ENCODE data around the gene TRAK2. TPM values are rescaled to one million over a fixed set of nuclear protein-coding genes. Genes with fewer than 3 reads are reported as not detected.
"Not testable (repeated sequence)": the region's sequence is repeated elsewhere in the genome, so short reads cannot be mapped to it uniquely, and the experiment has no call there.

The TRAK2 gene
- total RNA-seq, 1 donor from 2014 or later = 20.1 TPM

DNA sequence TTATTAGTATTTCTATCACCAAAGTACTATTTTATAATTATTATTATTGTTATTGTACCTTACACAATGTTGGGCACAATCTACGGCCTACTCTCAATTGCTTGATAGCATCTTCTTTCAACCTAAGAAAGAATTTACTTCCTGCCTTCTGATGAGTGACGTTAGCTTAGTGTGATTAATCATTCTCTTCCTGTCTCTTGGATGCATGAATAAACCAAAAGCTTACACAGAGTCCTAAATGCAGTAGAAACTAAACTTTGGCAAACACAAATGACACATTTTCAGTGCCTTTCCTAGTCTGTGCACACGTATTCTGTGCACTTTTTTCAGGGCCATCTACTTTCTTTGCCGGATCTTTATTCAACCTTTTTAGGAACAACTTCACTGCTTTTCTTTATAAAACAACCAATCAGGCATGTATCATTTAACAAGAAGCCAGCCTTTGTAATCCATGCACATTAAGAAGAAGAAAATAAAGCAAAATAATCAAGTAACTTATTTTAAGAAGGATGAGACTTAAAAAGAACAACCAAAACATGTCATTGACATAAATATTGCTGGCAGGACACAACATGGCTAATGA is 19.1 kb downstream of the TRAK2 start:
- intact Hi-C loops (cut with micrococcal nuclease) = no loop called here
- peak; percentile 75 for ATAC-seq (ENCODE audit: low read depth)
- Mint-ChIP-seq H3K4me3 (no peak overlapping the region), H3K27ac (peak overlapping the region; percentile 61), H3K4me1 (peaks cover 37% of the 10 kb centered on the region), H3K27me3 (no peaks in the 10 kb centered on the region), H3K9me3 (no peaks in the 10 kb centered on the region), H3K36me3 (ENCODE audit: low read depth) (peaks cover 16% of the 10 kb centered on the region)
- CTCF ChIA-PET = interaction anchor here (1.3 kb wide), 1 partner anchor 19 kb away, joined by 4 read pairs; the partner anchor contains the start of genes STRADB and TRAK2
- DNase-seq = no peak
- POLR2A ChIA-PET = no interaction called here
- TF ChIP-seq, protein P1, sequence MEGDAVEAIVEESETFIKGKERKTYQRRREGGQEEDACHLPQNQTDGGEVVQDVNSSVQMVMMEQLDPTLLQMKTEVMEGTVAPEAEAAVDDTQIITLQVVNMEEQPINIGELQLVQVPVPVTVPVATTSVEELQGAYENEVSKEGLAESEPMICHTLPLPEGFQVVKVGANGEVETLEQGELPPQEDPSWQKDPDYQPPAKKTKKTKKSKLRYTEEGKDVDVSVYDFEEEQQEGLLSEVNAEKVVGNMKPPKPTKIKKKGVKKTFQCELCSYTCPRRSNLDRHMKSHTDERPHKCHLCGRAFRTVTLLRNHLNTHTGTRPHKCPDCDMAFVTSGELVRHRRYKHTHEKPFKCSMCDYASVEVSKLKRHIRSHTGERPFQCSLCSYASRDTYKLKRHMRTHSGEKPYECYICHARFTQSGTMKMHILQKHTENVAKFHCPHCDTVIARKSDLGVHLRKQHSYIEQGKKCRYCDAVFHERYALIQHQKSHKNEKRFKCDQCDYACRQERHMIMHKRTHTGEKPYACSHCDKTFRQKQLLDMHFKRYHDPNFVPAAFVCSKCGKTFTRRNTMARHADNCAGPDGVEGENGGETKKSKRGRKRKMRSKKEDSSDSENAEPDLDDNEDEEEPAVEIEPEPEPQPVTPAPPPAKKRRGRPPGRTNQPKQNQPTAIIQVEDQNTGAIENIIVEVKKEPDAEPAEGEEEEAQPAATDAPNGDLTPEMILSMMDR (IDR thresholded peaks at IDR 0.05) = no peak

- Mint-ChIP-seq H3K36me3 (ENCODE audit: low read depth) (peaks cover 13% of the 10 kb centered on the region), H3K27me3 (no peaks in the 10 kb centered on the region), H3K4me1 (peaks cover 39% of the 10 kb centered on the region), H3K4me3 (no peak overlapping the region), H3K9me3 (no peaks in the 10 kb centered on the region), H3K27ac (no peak overlapping the region)
- CTCF ChIA-PET = no interaction called here
- ATAC-seq (ENCODE audit: low read depth) = no peak
- POLR2A ChIA-PET = no interaction called here
- no peak for DNase-seq
- TF ChIP-seq, protein P1 (IDR thresholded peaks at IDR 0.05) = no peak
- intact Hi-C loops (cut with micrococcal nuclease) = no loop called here
These were observed 20.4 kb downstream of the TRAK2 start for GRCh38 chr2:201430839-201431238.

DNA sequence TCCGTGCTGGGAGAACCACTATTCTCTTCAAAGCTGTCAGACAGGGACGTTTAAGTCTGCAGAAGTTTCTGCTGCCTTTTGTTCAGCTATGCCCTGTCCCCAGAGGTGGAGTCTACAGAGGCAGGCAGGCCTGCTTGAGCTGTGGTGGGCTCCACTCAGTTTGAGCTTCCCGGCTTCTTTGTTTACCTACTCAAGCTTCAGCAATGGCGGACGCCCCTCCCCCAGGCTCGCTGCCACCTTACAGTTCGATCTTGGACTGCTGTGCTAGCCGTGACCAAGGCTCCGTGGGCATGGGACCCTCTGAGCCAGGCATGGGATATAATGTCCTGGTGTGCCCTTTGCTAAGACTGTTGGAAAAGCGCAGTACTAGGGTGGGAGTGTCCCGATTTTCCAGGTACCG is 20.9 kb downstream of the TRAK2 start:
- H3K27me3 Mint-ChIP-seq; CTCF ChIA-PET; intact Hi-C loops (cut with micrococcal nuclease); POLR2A ChIA-PET; DNase-seq; H3K4me3 Mint-ChIP-seq; H3K27ac Mint-ChIP-seq; H3K9me3 Mint-ChIP-seq; ATAC-seq (ENCODE audit: low read depth): not testable (repeated sequence)
- Mint-ChIP-seq H3K36me3 (ENCODE audit: low read depth) (peaks cover 13% of the 10 kb centered on the region), H3K4me1 (peaks cover 44% of the 10 kb centered on the region)

GRCh38 chr2:201429835-201430234 is 21.4 kb downstream of the TRAK2 start:
- H3K27ac Mint-ChIP-seq; intact Hi-C loops (cut with micrococcal nuclease); H3K27me3 Mint-ChIP-seq; POLR2A ChIA-PET; DNase-seq; H3K9me3 Mint-ChIP-seq; CTCF ChIA-PET; H3K4me3 Mint-ChIP-seq; ATAC-seq (ENCODE audit: low read depth): not testable (repeated sequence)
- H3K4me1 Mint-ChIP-seq = peaks cover 44% of the 10 kb centered on the region
- peaks cover 13% of the 10 kb centered on the region for H3K36me3 Mint-ChIP-seq (ENCODE audit: low read depth)

- ATAC-seq (ENCODE audit: low read depth); DNase-seq; CTCF ChIA-PET; intact Hi-C loops (cut with micrococcal nuclease); H3K27ac Mint-ChIP-seq; H3K4me3 Mint-ChIP-seq; H3K9me3 Mint-ChIP-seq; H3K27me3 Mint-ChIP-seq; POLR2A ChIA-PET: not testable (repeated sequence)
- Mint-ChIP-seq H3K36me3 (ENCODE audit: low read depth) (peaks cover 11% of the 10 kb centered on the region), H3K4me1 (peaks cover 40% of the 10 kb centered on the region)
These were observed 22.9 kb downstream of the TRAK2 start for GRCh38 chr2:201428366-201428765.

DNA sequence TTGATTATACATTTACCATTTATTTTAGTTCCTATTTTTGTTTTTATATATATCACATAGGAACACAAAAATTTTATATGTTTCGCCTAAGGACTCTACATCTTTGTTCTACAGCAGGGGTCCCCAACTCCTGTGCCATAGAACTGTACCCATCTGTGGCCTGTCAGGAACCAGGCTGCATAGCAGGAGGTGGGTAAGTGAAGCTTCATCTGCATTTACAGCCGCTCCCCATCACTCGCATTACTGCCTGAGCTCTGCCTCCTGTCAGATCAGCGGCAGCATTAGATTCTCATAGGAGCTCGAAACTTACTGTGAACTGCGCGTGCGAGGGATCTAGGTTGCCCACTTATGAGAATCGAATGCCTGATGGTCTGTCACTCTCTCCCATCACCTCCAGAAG is 25.3 kb downstream of the TRAK2 start:
- POLR2A ChIA-PET = no interaction called here
- Mint-ChIP-seq H3K36me3 (ENCODE audit: low read depth) (peaks cover 5% of the 10 kb centered on the region), H3K4me1 (peaks cover 41% of the 10 kb centered on the region), H3K27ac (no peak overlapping the region), H3K27me3 (no peaks in the 10 kb centered on the region), H3K9me3 (no peaks in the 10 kb centered on the region), H3K4me3 (no peak overlapping the region)
- CTCF ChIA-PET = no interaction called here
- ATAC-seq (ENCODE audit: low read depth) (no peak), DNase-seq (no peak)
- intact Hi-C loops (cut with micrococcal nuclease) = no loop called here
- TF ChIP-seq, protein P1 (IDR thresholded peaks at IDR 0.05) = no peak

All from activated B cell treated with CpG ODN at 0.5 μM for 24 hours (primary cell).